Measurements from ENCODE around the gene DNAJC17. TPM values are rescaled to one million over a fixed set of nuclear protein-coding genes. Genes with fewer than 3 reads are reported as not detected.

DNAJC17 gene
- total RNA-seq, 3 donors from 2014 or later (not counting 1 experiment from before 2014, with no cell fraction given), result 36.2 to 64.9 (median 50.0) TPM

- Histone ChIP-seq H3K4me1 (ENCODE audit: control insufficient read depth, insufficient read depth, low read length) (no peaks in the 10 kb centered on the region), H3K4me3 (ENCODE audit: low read length) (no peak overlapping the region), H3K27ac (ENCODE audit: low read length) (no peak overlapping the region), H3K27me3 (ENCODE audit: control insufficient read depth, insufficient read depth, low read length) (no peaks in the 10 kb centered on the region), H3K36me3 (ENCODE audit: control insufficient read depth, insufficient read depth, low read length) (no peaks in the 10 kb centered on the region), H3K9me3 (ENCODE audit: control insufficient read depth, insufficient read depth, low read length) (no peaks in the 10 kb centered on the region)
- ATAC-seq (no peak), DNase-seq (no peak)
- H3K4me1 Mint-ChIP-seq, result no peaks in the 10 kb centered on the region
- H3K36me3 Mint-ChIP-seq, result no peaks in the 10 kb centered on the region
- H3K9me3 Mint-ChIP-seq, result no peaks in the 10 kb centered on the region
- WGBS (ENCODE audit: insufficient coverage), result no CpG with 5 or more reads among the region's 2 CpGs
- intact Hi-C loops (cut with micrococcal nuclease), result no loop called here
- H3K4me3 Mint-ChIP-seq, result no peak overlapping the region
- no peak for TF ChIP-seq CTCF (IDR thresholded peaks at IDR 0.05)
- no peaks in the 10 kb centered on the region for H3K27me3 Mint-ChIP-seq (ENCODE audit: low read depth in 2 of 2)
- no peak overlapping the region for H3K27ac Mint-ChIP-seq
These were observed 83.4 kb downstream of the DNAJC17 start for GRCh38 chr15:40723919-40724318.

GRCh38 chr15:40722934-40723333 lies 84.3 kb downstream of the DNAJC17 start:
- ATAC-seq (no peak), DNase-seq (no peak)
- Mint-ChIP-seq H3K9me3 (no peaks in the 10 kb centered on the region), H3K27ac (no peak overlapping the region), H3K4me1 (no peaks in the 10 kb centered on the region), H3K4me3 (no peak overlapping the region), H3K36me3 (no peaks in the 10 kb centered on the region), H3K27me3 (ENCODE audit: low read depth in 2 of 2) (no peaks in the 10 kb centered on the region)
- Histone ChIP-seq H3K9me3 (ENCODE audit: control insufficient read depth, insufficient read depth, low read length) (no peaks in the 10 kb centered on the region), H3K4me1 (ENCODE audit: control insufficient read depth, insufficient read depth, low read length) (no peaks in the 10 kb centered on the region), H3K36me3 (ENCODE audit: control insufficient read depth, insufficient read depth, low read length) (no peaks in the 10 kb centered on the region), H3K4me3 (ENCODE audit: low read length) (no peak overlapping the region), H3K27ac (ENCODE audit: low read length) (no peak overlapping the region), H3K27me3 (ENCODE audit: control insufficient read depth, insufficient read depth, low read length) (no peaks in the 10 kb centered on the region)
- intact Hi-C loops (cut with micrococcal nuclease), result no loop called here
- no CpG with 5 or more reads among the region's 2 CpGs for WGBS (ENCODE audit: insufficient coverage)
- no peak for TF ChIP-seq CTCF (IDR thresholded peaks at IDR 0.05)

- intact Hi-C loops (cut with micrococcal nuclease), result no loop called here
- H3K27ac Mint-ChIP-seq, result no peak overlapping the region
- no peak for DNase-seq
These were observed 84.9 kb downstream of the DNAJC17 start for GRCh38 chr15:40722354-40722753.

More at GRCh38 chr15:40722354-40722753, 84.9 kb downstream of the DNAJC17 start:
- H3K27me3 ChIP-seq (ENCODE audit: control insufficient read depth, insufficient read depth, low read length), result no peaks in the 10 kb centered on the region
- no peaks in the 10 kb centered on the region for H3K36me3 ChIP-seq (ENCODE audit: control insufficient read depth, insufficient read depth, low read length)
- H3K9me3 Mint-ChIP-seq, result no peaks in the 10 kb centered on the region
- WGBS (ENCODE audit: insufficient coverage), result 96% methylated on average over 3 of the region's 4 CpGs
- no peak overlapping the region for H3K4me3 ChIP-seq (ENCODE audit: low read length)
- no peak overlapping the region for H3K27ac ChIP-seq (ENCODE audit: low read length)
- no peak for ATAC-seq
- H3K27me3 Mint-ChIP-seq (ENCODE audit: low read depth in 2 of 2), result no peaks in the 10 kb centered on the region
- no peaks in the 10 kb centered on the region for H3K36me3 Mint-ChIP-seq
- no peaks in the 10 kb centered on the region for H3K9me3 ChIP-seq (ENCODE audit: control insufficient read depth, insufficient read depth, low read length)
- H3K4me1 ChIP-seq (ENCODE audit: control insufficient read depth, insufficient read depth, low read length), result no peaks in the 10 kb centered on the region
- TF ChIP-seq CTCF (IDR thresholded peaks at IDR 0.05), result no peak
- H3K4me3 Mint-ChIP-seq, result no peak overlapping the region
- H3K4me1 Mint-ChIP-seq, result no peaks in the 10 kb centered on the region

Measured in natural killer cell (primary cell).